HG02642 (cell line): Measurements from ENCODE around the gene CCDC8.
"Not testable (repeated sequence)": the region's sequence is repeated elsewhere in the genome, so short reads cannot be mapped to it uniquely, and the experiment has no call there.

ENCODE experiments used
- ATAC-seq: cut with Tn5 transposase; IDR thresholded peaks from one replicate; pipeline ENCODE4 v1.9.1; 2021; ENCODE audit warnings: mild to moderate bottlenecking; ENCODE audit not compliant: unreplicated experiment, poor library complexity

CCDC8 gene

GRCh38 chr19:46406976-46407375, 6.4 kb downstream of the CCDC8 start:
- ATAC-seq: no peak

DNA sequence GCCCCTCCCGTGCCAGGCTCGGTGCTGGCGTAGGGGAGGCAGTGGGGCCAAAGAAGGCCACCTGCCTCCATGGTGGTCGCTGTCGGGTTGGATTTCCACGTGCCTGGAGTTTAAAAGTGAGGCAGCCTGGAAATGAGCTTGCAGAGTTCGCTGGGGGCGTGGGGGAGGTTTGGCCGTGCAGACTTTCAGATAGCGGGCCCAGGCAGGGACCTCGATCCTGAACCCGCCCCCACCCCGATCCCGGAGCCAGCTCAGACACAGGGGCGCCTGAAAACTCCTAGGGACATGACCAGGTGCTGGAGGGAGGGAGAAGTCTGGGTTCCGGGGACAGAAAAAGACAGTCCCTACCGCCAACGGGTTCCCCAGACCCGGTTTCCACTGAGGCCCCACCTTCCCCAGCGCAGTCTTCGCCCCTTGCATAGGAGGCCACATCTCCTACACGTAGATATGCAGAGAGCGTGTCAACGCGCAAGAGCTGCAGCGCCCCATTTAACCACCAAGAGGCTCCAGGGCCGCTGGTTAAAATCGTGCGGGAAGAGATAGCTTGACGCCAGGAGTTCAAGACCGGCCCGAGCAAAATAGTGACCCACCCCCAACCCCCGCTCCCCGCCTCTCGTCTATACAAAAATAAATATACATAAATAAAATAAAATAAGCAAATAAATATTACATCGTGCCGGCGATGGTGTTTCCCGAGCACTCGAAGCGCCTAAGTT, 8.5 kb downstream of the CCDC8 start:
- ATAC-seq: no peak

- no peak for ATAC-seq
Measured at GRCh38 chr19:46404055-46404752, 9.2 kb downstream of the CCDC8 start.

DNA sequence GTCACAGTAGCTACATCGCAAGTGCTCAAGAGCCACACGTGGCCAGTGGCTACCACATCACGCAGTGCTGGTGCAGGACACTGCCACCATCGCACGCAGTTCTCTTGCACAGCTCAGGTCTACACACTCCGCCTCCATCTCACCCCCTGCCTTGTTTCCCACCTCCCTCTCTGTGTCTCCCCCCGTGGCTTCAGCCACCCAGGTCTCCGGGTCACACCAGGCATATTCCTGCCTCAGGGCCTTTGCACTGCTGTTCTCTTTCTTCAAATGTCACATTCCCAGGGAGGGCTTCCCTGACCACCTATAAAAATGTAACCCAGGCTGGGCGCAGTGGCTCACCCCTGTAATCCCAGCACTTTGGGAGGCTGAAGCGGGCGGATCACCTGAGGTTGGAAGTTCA, 10.6 kb downstream of the CCDC8 start:
- no peak for ATAC-seq

DNA sequence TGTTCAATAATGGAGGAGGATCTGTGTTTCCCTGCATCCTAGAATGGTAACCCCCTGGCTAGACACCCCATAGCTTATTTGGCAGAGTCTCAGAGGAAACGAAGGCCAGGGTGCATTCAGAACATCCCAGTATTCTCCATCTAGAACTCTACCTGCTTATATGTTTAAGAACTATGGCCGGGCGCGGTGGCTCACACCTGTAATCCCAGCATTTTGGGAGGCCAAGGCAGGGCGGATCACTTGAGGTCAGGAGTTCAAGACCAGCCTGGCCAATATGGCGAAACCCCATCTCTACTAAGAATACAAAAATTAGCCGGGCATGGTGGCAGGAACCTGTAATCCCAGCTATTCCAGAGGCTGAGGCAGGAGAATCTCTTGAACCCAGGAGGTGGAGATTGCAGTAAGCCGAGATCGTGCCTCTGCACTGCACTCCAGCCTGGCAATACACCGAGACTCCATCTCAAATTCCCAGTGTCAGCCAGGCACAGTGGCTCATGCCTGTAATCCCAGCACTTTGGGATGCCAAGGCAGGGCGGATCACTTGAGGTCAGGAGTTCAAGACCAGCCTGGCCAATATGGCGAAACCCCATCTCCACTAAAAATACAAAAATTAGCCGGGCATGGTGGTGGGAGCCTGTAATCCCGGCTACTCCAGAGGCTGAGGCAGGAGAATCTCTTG, 15.4 kb downstream of the CCDC8 start:
- not testable (repeated sequence) for ATAC-seq

DNA sequence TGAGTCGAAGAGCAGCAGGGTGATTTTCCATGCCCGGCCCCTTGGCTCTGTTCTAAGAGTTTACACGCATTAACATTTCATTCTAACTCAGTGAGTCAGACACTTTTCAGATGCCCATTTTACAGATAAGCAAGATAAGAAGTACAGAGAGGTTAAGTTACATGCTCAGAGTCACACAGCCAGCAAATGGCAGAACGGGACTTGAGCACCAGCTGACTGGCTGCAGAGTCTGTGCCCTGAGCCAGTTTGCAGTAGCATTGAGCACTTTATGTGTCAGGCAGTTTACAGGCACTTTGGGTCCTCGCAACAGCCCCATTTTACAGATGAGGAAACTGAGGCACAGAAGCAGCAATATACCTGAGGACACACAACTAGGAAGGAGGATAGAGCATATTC, 19.0 kb downstream of the CCDC8 start:
- ATAC-seq: no peak

GRCh38 chr19:46393456-46394401, 19.6 kb downstream of the CCDC8 start:
- no peak for ATAC-seq

- ATAC-seq: no peak
Measured at GRCh38 chr19:46392837-46393236, 20.5 kb downstream of the CCDC8 start.

DNA sequence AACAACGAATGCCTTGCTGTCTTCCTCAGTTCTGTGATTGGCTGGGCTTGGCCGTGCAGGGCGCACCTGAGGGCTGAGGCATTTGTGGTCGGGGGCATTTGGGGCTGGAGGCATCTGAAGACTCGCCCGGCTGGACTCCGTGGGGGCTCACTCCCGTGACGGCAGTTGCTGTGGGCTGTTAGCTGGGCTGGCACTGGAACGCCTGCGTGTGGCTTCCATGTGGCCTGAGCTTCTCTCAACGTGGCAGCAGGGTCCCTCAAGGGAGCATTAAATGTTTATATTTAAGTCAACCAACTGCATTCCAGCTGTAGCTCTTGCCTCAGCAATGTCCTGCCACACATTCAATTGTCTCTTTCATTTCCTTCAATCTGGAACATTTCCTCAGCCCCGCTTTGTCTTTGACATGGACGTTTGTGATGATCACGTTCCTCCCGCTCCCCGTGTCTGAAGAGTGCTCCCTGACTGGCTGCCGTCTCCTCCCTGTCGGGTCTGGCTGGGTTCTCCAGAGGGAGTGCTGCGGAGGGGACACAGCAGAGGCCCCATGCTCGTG, 21.0 kb downstream of the CCDC8 start:
- ATAC-seq: no peak

DNA sequence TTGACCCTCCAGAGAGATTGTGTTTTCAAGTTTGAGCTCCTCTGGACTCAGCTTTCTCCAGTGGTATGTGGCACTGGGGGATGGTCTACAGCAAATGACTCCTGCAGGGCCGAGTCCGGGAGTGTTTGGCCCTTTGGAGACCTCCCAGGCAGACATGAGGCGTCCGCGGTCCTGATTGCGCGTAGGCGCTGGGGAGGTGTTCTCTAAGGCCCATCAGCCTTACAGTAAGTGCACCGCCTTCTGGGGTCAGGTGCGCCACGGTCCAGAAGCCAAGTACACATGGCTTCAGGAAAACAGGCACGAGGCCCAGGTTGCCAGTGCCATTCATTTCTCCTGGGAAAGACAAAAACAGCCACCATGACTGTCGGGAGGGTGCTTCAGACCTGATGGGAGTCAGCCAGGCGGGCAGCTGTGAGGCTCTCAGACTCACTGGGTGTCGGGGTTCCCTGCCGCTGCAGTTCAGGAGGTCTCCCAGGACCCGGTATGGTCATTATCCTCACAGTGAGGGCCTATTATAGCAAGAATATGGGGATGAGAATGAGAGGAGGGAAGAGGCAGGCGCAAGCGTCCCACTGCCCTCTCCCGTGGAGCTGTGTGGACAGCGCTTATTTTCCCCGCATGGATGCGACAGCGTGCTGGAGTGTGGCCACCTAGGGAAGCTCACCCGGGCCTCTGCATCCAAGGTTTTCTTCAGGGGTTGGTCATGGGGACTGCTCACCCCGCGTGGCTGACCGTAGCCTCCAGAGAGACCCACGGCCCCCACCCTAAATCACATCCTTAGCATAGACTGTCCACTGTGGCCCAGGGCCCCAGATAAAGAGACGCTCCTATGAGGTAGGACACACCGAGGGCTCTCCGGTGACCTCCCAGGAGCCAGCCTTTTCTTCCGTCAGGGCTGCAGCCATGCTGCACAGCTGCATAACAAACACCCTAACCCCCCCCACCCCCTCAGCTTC, 21.8 kb downstream of the CCDC8 start:
- ATAC-seq: no peak

DNA sequence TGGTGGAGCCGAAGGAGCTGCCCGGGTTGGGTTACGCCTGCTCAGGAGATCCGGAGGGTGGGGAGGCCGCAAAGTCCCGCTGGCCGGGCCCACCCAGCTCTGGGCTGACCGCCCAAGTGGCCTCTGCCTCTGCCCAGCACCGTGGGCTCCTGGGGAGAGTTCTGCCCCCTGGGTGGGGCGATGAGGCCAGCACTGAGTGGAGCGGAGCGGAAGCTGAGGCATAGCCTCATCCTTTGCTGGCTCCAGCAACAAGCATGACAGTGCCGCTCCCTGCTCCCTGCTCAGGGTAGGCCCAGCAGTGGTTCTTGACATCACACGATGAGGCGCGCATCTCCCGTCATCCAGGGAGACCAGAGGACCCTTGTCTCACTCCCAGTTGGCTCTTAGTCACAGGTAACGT, 22.5 kb downstream of the CCDC8 start:
- ATAC-seq: no peak

DNA sequence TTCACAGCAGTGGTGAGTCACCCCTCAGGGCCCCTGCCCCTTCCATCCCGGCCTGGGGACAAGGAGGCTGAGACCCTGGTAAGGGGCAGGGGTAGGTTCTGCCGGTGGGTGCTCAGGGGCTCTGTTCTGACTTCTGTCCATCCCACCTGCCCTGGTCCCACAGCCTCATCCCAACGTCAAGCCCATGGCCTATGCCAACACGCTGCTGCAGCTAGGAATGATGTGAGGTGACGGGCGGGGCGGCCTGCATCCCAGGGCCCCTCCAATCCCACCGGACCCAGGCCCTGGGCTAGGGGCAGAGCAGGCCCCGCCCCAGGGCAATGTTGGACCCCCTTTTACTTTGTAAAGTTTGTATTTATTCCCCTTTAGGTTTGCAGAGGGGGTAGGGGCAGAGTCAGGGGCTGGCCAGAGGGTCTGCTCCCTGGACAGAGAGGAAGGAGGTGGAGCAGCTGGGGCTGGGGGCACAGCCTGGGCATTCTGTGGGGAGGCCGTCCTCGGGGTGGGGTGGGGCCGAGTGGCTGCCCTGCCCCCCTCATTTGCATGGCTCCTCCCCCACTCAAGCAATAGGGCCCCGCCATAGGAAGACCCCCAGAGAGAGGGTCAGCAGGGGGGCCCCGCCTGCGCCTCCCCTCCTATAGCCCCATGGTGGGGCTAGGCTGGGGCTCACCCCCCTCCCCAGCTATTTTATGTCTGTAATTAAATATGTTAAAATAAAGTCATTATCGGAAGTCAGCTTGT, 23.1 kb downstream of the CCDC8 start:
- ATAC-seq: no peak

- no peak for ATAC-seq
Measured at GRCh38 chr19:46388311-46389095, 24.9 kb downstream of the CCDC8 start.

DNA sequence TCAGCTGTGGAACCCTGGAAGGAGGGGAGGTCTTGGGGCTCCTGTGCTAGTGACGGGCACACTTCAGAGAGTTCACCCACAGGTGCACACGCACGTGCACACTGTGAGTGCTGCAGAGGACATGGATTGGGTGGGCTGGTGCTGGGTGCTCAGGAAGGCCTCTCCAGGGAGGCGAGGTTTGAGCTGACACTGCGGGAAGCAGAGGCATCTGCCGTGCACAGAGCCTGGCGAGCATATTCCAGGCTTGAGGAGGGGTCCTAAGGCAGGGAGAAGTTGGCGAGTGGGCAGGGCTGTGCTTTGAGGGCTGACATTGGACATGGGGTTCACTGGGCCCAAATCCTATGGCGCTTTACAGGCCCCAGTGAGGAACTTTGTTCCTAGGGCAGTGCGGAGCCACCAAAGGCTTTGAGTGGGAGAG, 25.6 kb downstream of the CCDC8 start:
- ATAC-seq: no peak

GRCh38 chr19:46386996-46387712, 26.2 kb downstream of the CCDC8 start:
- ATAC-seq: no peak

DNA sequence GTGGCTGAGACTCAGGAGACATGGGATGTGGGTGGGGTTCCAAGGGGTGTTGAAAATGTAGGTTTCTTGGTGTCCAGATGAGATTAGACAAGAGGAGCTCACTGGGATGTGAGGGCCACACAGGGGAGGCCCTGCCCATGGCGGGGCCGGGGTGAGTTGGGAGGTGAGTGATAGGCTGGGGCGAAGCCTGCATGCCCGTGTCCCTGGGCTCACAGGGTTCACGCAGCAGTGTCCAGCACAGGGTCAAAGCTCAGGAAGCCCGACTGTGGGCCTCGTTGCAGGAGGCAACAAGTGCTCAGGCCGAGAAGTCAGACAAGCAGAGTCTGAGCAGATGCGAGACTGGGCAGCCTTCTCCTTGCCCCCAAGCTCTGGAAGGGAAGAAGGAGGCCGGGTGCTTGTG, 27.2 kb downstream of the CCDC8 start:
- no peak for ATAC-seq

GRCh38 chr19:46385636-46386035, 27.7 kb downstream of the CCDC8 start:
- no peak for ATAC-seq
